Spinal cord (tissue), 10 donors: ENCODE results near the gene FIGN. TPM values are rescaled to one million over a fixed set of nuclear protein-coding genes. Genes with fewer than 3 reads are reported as not detected.

Source experiments
- DNase-seq, 6 donors: peaks; one replicate each; pipeline versions ENCODE4 v3.0.0 to v3.0.0-alpha.2; 2013 to 2015; ENCODE audit warnings: low spot score in 6 of 6, low read depth in 4 of 6
- H3K27ac ChIP-seq: one replicate; pipeline ENCODE4 v1.5.1; 2013; ENCODE audit warnings: low read depth, low read length, control low read depth
- H3K27me3 ChIP-seq: one replicate; pipeline ENCODE4 v1.6.1; 2013; ENCODE audit warnings: low read length; ENCODE audit not compliant: control insufficient read depth, insufficient read depth
- H3K36me3 ChIP-seq: one replicate; pipeline ENCODE4 v1.6.1; 2013; ENCODE audit warnings: low read length; ENCODE audit not compliant: control insufficient read depth, insufficient read depth
- H3K4me1 ChIP-seq: one replicate; pipeline ENCODE4 v1.6.1; 2013; ENCODE audit warnings: low read length; ENCODE audit not compliant: control insufficient read depth, insufficient read depth
- H3K4me3 ChIP-seq: one replicate; pipeline ENCODE4 v1.5.1; 2013; ENCODE audit warnings: low read depth, low read length, control low read depth
- H3K9me3 ChIP-seq: one replicate; pipeline ENCODE4 v1.6.1; 2013; ENCODE audit warnings: low read length; ENCODE audit not compliant: control insufficient read depth, insufficient read depth
- WGBS: methylation state at CpG from one replicate; pipeline ENCODE4 v1.1.5; 2013; ENCODE audit warnings: missing lambda C conversion rate; ENCODE audit not compliant: insufficient coverage; 5-methylcytosine and 5-hydroxymethylcytosine counted together
- polyA plus RNA-seq, 2 donors: library from polyadenylated mRNA; unstranded; fragments of 120-200 nt; gene quantifications; one replicate each; pipeline ENCODE4 v1.2.1, GENCODE V29; 2013; ENCODE audit not compliant: insufficient read length in 2 of 2
- total RNA-seq, 2 donors: library from RNA; depleted of rRNA in 1 of 2; stranded (reverse); fragments of 120-200 nt in 1 of 2; fragments of >200 nt in 1 of 2; gene quantifications; one replicate each; pipeline versions ENCODE4 v1.2.3 to v1.2.4, GENCODE V29; 2013 to 2014
- donor health status: healthy.

FIGN gene
- total and polyA plus RNA-seq, 4 donors, result 6.6 to 9.8 (median 7.8) TPM

GRCh38 chr2:163551616-163552373 is 184.0 kb downstream of the FIGN start:
- no CpG with 5 or more reads among the region's 3 CpGs for WGBS
- H3K9me3 ChIP-seq, result no peaks in the 10 kb centered on the region
- peak overlapping the region; percentile 64 for H3K27ac ChIP-seq
- no peak overlapping the region for H3K4me3 ChIP-seq
- H3K27me3 ChIP-seq, result no peaks in the 10 kb centered on the region
- peak in 1 of 6 donors; percentile 16 for DNase-seq
- no peaks in the 10 kb centered on the region for H3K36me3 ChIP-seq
- no peaks in the 10 kb centered on the region for H3K4me1 ChIP-seq

- no peaks in the 10 kb centered on the region for H3K9me3 ChIP-seq
- WGBS, result 100% methylated on average over 1 of the region's 3 CpGs
- no peaks in the 10 kb centered on the region for H3K36me3 ChIP-seq
- no peak overlapping the region for H3K4me3 ChIP-seq
- no peaks in the 10 kb centered on the region for H3K27me3 ChIP-seq
- H3K4me1 ChIP-seq, result no peaks in the 10 kb centered on the region
- no peak overlapping the region for H3K27ac ChIP-seq
- no peak for DNase-seq
These were observed 186.8 kb downstream of the FIGN start for GRCh38 chr2:163548970-163549369.
